ENCODE results near the gene CCDC93. TPM values are rescaled to one million over a fixed set of nuclear protein-coding genes. Genes with fewer than 3 reads are reported as not detected.

Gene CCDC93
- total RNA-seq, 1 experiment from 2014 or later = 18.7 TPM

DNA sequence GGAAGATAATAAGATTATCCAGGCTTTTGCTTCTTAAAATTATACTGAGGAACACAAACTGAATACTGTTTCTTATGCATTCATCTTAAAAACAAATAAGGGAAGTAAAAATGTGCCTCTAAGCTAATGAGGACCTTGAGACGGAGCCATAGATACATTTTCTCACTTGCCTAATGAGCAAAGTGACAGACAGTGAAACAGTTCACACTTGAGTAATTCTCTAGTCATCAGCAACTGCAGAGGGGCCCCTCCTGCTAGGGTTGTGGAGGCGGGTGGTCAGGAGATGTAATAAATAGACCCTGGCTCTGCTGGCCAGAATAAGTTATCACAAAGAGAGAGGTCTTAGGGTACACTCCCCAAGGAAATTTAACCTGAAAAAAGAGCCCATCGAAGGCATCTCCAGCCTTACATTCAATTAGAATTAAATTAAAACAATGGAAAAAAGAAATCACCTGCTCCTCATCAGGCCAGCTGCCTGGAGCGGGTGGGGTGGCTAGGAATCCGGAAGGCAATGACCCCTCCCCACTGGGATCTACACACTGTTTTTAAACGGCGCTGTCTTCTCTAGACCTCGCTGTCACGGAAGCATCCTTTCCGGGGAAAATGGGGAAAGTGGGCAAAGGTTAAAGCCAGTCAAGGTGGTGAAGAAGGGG, 41.8 kb upstream of the CCDC93 start:
- no peaks in the 10 kb centered on the region for H3K36me3 ChIP-seq (ENCODE audit: control insufficient read depth in 1 of 2, insufficient read depth in 2 of 2, low read length in 2 of 2)
- ChIA-PET RAD21 (ENCODE audit: low non-redundant PET in 1 of 2, low total read pairs in 2 of 2, uncharacterized antibody in 2 of 2, unreplicated experiment in 2 of 2) (no interaction called here), POLR2A (no interaction called here), CTCF (interaction anchor here (2.5 kb wide), 1 partner anchor 9 kb away, joined by 12 read pairs; no protein-coding TSS in a partner anchor)
- BruUV-seq (replicated peaks) = no TSS peak
- no peaks in the 10 kb centered on the region for H4K20me1 ChIP-seq (ENCODE audit: insufficient read depth)
- no peak overlapping the region for H3K4me2 ChIP-seq (ENCODE audit: low read length)
- no peaks in the 10 kb centered on the region for H3K4me1 ChIP-seq (ENCODE audit: control insufficient read depth in 1 of 2, insufficient read depth in 2 of 2, low read length in 2 of 2)
- intact Hi-C loops (cut with micrococcal nuclease) = no loop called here
- no peak overlapping the region for H2AFZ ChIP-seq (ENCODE audit: low read depth, low read length, poor library complexity, severe bottlenecking)
- H3K9ac ChIP-seq (ENCODE audit: low read length) = no peak overlapping the region
- H3K9me2 ChIP-seq (ENCODE audit: insufficient read depth) = no peaks in the 10 kb centered on the region
- no peak for ATAC-seq
- no peak overlapping the region for H3K4me3 ChIP-seq (replicated peaks in 1 of 2; ENCODE audit: low read depth in 1 of 2, low read length in 2 of 2)
- no peak for DNase-seq (ENCODE audit: low read depth, low spot score)
- no peaks in the 10 kb centered on the region for H3K9me3 ChIP-seq (ENCODE audit: control insufficient read depth in 1 of 2, insufficient read depth in 1 of 2, low read depth in 1 of 2, low read length in 2 of 2)
- H3K27me3 ChIP-seq (ENCODE audit: insufficient read depth, low read length) = no peaks in the 10 kb centered on the region
- no peak overlapping the region for H3K27ac ChIP-seq (ENCODE audit: low read depth, low read length)
- H3K79me2 ChIP-seq (ENCODE audit: insufficient read depth, low read length) = no peaks in the 10 kb centered on the region
- TF ChIP-seq CEBPB (IDR thresholded peaks at IDR 0.05; ENCODE audit: low read depth) = no peak

- Histone ChIP-seq H3K79me2 (ENCODE audit: insufficient read depth, low read length) (no peaks in the 10 kb centered on the region), H4K20me1 (ENCODE audit: insufficient read depth) (no peaks in the 10 kb centered on the region), H2AFZ (ENCODE audit: low read depth, low read length, poor library complexity, severe bottlenecking) (no peak overlapping the region), H3K9ac (ENCODE audit: low read length) (no peak overlapping the region), H3K4me1 (ENCODE audit: control insufficient read depth in 1 of 2, insufficient read depth in 2 of 2, low read length in 2 of 2) (peaks cover 0 to 6% of the 10 kb centered on the region in 2 experiments; a peak in 1 of 4 replicates), H3K27ac (ENCODE audit: low read depth, low read length) (no peak overlapping the region), H3K27me3 (ENCODE audit: insufficient read depth, low read length) (no peaks in the 10 kb centered on the region), H3K9me2 (ENCODE audit: insufficient read depth) (no peaks in the 10 kb centered on the region), H3K4me2 (ENCODE audit: low read length) (no peak overlapping the region), H3K36me3 (ENCODE audit: control insufficient read depth in 1 of 2, insufficient read depth in 2 of 2, low read length in 2 of 2) (no peaks in the 10 kb centered on the region), H3K9me3 (ENCODE audit: control insufficient read depth in 1 of 2, insufficient read depth in 1 of 2, low read depth in 1 of 2, low read length in 2 of 2) (no peaks in the 10 kb centered on the region), H3K4me3 (replicated peaks in 1 of 2; ENCODE audit: low read depth in 1 of 2, low read length in 2 of 2) (no peak overlapping the region)
- DNase-seq (ENCODE audit: low read depth, low spot score) (no peak), ATAC-seq (no peak)
- no TSS peak for BruUV-seq (replicated peaks)
- no peak for TF ChIP-seq CEBPB (IDR thresholded peaks at IDR 0.05; ENCODE audit: low read depth)
- TF ChIP-seq EZH2 (IDR thresholded peaks at IDR 0.05) = no peak
- TF ChIP-seq FOSL1 (IDR thresholded peaks at IDR 0.05; ENCODE audit: low read depth) = no peak
- no peak for TF ChIP-seq ZNF274 (IDR thresholded peaks at IDR 0.05; ENCODE audit: low read depth, low read length)
- no peak for TF ChIP-seq CBX3 (IDR thresholded peaks at IDR 0.05; ENCODE audit: low read depth)
- TF ChIP-seq CTCF (IDR thresholded peaks at IDR 0.05 in 2 of 3, conservative IDR thresholded peaks at IDR 0.05 in 1 of 3; ENCODE audit: borderline replicate concordance in 1 of 3, insufficient read depth in 1 of 3, low read depth in 2 of 3, low read length in 2 of 3) = no peak
- no peak for TF ChIP-seq SRF (IDR thresholded peaks at IDR 0.05; ENCODE audit: low read depth)
- TF ChIP-seq POLR2A (IDR thresholded peaks at IDR 0.05; ENCODE audit: borderline replicate concordance, extremely low read depth, insufficient read depth, insufficient read length) = no peak
- POLR2A ChIA-PET = no interaction called here
- RAD21 ChIA-PET (ENCODE audit: low non-redundant PET in 1 of 2, low total read pairs in 2 of 2, uncharacterized antibody in 2 of 2, unreplicated experiment in 2 of 2) = no interaction called here
- CTCF ChIA-PET = interaction anchor here (2.5 kb wide), 1 partner anchor 8 kb away, joined by 12 read pairs; no protein-coding TSS in a partner anchor
- intact Hi-C loops (cut with micrococcal nuclease) = no loop called here
Measured at GRCh38 chr2:118054213-118055008, 40.5 kb upstream of the CCDC93 start.
